Upper lobe of right lung (tissue), 1 donor: ENCODE results near the gene CCT5. TPM values are rescaled to one million over a fixed set of nuclear protein-coding genes. Genes with fewer than 3 reads are reported as not detected.

Source experiments
- ATAC-seq: fragments of 200-7000 bp; cut with Tn5 transposase; one replicate; pipeline ENCODE4 v1.9.1; 2020; ENCODE audit warnings: mild to moderate bottlenecking, moderate library complexity
- DNase-seq: peaks from one replicate; pipeline ENCODE4 v3.0.0-alpha.2; 2020
- H3K27ac ChIP-seq: fragments of 200-600 bp; one replicate; pipeline ENCODE4 v1.8.0; 2022
- H3K27me3 ChIP-seq: fragments of 200-600 bp; one replicate; pipeline ENCODE4 v1.8.0; 2022; ENCODE audit warnings: mild to moderate bottlenecking
- H3K36me3 ChIP-seq: fragments of 200-600 bp; one replicate; pipeline ENCODE4 v1.8.0; 2022
- H3K4me1 ChIP-seq: fragments of 200-600 bp; one replicate; pipeline ENCODE4 v1.8.0; 2022
- H3K4me3 ChIP-seq: fragments of 200-600 bp; one replicate; pipeline ENCODE4 v1.8.0; 2022; ENCODE audit warnings: mild to moderate bottlenecking
- H3K9me3 ChIP-seq: fragments of 200-600 bp; one replicate; pipeline ENCODE4 v1.8.0; 2022
- intact Hi-C: fragments of 100-400 bp; cut with DNase I; formaldehyde crosslinking; loops from one replicate; pipeline ENCODE4 v1.11.0; 2022
- long read RNA-seq: library from polyadenylated mRNA; unstranded; transcript quantifications from one replicate; pipeline ENCODE4 v2.0.0, GENCODE V29; 2021
- total RNA-seq: library from RNA; stranded (reverse); fragmentation: NEBNext Ultra II Directional; extraction: Animal tissue kit (Norgen Biotek cat#: 25700); gene quantifications from one replicate; pipeline ENCODE4 v1.2.1, GENCODE V29; 2021
- TF ChIP-seq, protein P1 (sequence below): fragments of 200-600 bp; IDR thresholded peaks from one replicate; pipeline ENCODE4 v1.8.0; 2022; ENCODE audit warnings: antibody characterized with exemption
- donor health status: DM: no; HTN: yes; CAD: no; lungs with severe emphysema.

The CCT5 gene
- 119 TPM for total RNA-seq
- long read RNA-seq, transcript CCT5-201 (11 exons, 3,675 nt) = major isoform, 304 of 325 reads
- long read RNA-seq, partial matches to known transcripts = 5 of 325 reads
- long read RNA-seq, other reads (novel, unspliced or antisense) = 16 of 325 reads

DNA sequence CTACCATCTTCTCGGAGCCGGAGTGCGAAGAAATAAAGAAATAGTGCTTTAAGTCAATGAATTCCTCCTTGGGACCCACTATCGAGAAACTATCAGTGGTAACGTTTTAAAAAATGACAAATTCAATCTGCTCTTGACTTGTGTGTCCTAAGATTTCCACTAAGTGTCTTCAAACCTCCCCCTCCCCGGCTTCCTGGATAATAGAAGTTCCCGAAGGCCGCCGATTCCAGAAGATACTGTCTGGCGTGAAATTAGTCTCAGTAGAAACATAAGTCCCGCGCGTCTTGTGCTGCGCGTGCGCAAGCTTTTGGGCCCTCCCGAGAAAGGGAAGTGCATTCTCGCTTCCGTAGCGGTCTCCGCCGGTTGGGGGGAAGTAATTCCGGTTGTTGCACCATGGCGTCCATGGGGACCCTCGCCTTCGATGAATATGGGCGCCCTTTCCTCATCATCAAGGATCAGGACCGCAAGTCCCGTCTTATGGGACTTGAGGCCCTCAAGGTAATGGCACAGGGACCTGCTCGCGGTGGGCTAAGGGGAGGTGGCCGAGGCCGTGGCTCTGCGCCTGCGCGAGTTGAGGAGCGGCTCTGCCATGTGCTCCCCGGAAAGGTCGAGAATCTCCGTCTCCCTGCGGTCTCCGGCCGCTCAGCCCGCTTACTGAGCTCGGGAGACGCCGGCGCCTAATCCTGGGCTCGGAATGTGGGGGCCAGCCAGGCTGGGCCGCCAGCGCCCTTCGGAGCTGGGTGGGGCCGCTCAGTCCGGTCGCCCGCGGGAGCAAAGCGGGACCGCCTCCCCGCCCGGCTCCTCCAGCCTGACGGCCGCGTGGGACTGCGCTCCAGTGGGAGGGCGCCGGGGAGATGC is at the start of gene CCT5:
Gene CCT5, plus strand, starts transcription at position 333 of the 858 bp plus-strand sequence. Its CDS starts 61 bp downstream, at position 394.
- H3K36me3 ChIP-seq = peaks cover 19% of the 10 kb centered on the region
- H3K4me3 ChIP-seq = peak within 1 kb of the TSS; percentile 93
- H3K27me3 ChIP-seq = no peaks in the 10 kb centered on the region
- peak within 1 kb of the TSS; percentile 99 for H3K27ac ChIP-seq
- intact Hi-C loops = no loop called here
- DNase-seq = peak; percentile 95
- peaks cover 24% of the 10 kb centered on the region for H3K4me1 ChIP-seq
- H3K9me3 ChIP-seq = no peaks in the 10 kb centered on the region
- TF ChIP-seq, protein P1, sequence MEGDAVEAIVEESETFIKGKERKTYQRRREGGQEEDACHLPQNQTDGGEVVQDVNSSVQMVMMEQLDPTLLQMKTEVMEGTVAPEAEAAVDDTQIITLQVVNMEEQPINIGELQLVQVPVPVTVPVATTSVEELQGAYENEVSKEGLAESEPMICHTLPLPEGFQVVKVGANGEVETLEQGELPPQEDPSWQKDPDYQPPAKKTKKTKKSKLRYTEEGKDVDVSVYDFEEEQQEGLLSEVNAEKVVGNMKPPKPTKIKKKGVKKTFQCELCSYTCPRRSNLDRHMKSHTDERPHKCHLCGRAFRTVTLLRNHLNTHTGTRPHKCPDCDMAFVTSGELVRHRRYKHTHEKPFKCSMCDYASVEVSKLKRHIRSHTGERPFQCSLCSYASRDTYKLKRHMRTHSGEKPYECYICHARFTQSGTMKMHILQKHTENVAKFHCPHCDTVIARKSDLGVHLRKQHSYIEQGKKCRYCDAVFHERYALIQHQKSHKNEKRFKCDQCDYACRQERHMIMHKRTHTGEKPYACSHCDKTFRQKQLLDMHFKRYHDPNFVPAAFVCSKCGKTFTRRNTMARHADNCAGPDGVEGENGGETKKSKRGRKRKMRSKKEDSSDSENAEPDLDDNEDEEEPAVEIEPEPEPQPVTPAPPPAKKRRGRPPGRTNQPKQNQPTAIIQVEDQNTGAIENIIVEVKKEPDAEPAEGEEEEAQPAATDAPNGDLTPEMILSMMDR = no peak
- ATAC-seq = peak; percentile 93

DNA sequence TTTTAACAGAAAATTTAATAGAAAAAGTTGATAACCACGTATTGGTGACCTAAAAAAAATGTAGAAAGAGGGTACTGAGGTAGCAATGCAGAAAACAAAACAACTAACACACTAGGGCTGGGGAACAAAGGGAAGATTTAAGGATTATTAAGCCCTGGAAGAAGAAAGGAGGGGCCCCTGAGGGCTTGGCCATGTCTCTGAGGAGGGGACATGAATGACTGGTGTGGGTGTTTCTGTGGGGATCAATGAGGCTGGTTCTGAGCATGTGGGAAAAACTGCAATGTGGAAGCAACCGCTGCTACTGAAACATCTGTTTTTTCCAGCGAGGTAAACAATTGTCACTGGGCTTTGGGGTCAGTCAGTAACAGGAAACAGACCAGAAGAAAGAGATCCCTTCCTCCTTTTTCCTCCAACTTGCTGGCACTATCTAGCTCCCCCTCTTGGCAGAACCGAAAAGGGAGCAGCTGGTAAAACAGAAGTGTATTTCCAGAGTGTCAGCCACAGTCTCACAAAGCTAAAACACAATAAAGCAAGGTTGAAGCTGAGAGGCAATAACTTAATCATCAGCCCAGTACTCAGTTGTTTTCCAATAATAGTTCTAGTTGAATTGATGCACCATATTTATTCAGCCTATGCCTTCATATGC is 48.7 kb upstream of the CCT5 start:
- Histone ChIP-seq H3K9me3 (peaks cover 9% of the 10 kb centered on the region), H3K4me1 (no peaks in the 10 kb centered on the region), H3K27me3 (no peaks in the 10 kb centered on the region), H3K4me3 (no peak overlapping the region), H3K27ac (no peak overlapping the region), H3K36me3 (no peaks in the 10 kb centered on the region)
- DNase-seq (no peak), ATAC-seq (peak; percentile 24)
- TF ChIP-seq, protein P1 = peak; percentile 23
- intact Hi-C loops = no loop called here

DNA sequence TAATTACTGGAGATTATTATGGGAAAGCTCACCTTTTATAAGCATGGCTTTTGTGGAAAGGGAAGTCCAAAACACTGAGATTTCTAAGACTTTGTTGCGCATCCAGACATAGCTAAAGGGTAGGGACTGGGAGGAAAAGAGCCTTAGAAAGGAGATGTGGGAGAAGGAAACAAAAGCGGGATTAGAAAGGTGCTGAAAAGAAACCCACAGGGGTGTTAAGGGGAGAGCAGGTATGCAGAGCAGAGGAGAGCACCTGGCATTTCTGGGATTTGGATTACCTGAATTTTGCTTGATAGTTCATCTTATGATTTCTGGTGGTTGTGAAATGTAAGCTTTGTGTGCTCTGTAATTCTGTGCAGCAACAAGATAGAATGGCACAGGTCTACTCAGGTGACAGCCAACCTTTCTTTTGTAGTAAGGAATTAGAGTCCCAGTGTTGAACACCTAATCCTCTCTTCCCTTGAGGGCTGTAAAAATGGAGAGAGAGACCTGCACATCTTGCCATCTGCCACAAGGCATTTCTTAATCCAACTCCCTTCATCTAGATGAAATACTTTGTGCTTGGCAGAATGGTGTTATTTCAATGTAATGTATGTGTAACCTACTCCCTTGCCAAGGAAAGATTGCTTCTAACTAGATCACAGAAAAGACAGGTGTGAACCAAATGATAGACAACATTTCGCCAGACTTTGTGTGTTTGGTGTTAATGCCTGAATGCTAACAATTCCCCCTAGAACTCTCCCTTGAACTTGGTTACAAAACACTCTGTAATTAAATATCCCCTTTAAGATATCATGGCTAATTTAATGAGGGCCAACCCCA is 47.8 kb upstream of the CCT5 start:
- DNase-seq (no peak), ATAC-seq (no peak)
- Histone ChIP-seq H3K36me3 (no peaks in the 10 kb centered on the region), H3K27me3 (no peaks in the 10 kb centered on the region), H3K4me3 (no peak overlapping the region), H3K27ac (no peak overlapping the region), H3K9me3 (peaks cover 9% of the 10 kb centered on the region), H3K4me1 (no peaks in the 10 kb centered on the region)
- intact Hi-C loops = no loop called here
- TF ChIP-seq, protein P1 = no peak

DNA sequence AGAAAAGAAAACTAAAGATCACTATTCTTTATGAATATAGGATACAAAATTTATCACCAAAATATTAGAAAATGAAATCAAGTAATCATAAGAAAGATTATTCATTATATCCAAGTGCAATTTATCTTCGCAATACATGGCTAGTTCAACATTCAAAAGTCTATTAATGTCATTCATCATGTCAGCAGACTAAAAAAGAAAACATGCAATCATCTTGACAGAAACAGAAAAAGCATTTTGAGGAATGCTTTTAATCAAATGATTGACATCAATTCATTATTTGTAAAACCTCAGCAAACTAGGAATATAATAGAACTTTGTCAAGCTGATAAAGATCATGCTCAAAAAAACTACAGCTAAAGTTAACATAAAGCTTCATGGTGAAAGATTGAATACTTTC is 41.1 kb upstream of the CCT5 start:
- Histone ChIP-seq H3K27ac (no peak overlapping the region), H3K9me3 (no peaks in the 10 kb centered on the region), H3K4me1 (no peaks in the 10 kb centered on the region), H3K4me3 (no peak overlapping the region), H3K27me3 (no peaks in the 10 kb centered on the region), H3K36me3 (no peaks in the 10 kb centered on the region)
- no peak for ATAC-seq
- DNase-seq = no peak
- intact Hi-C loops = no loop called here
- TF ChIP-seq, protein P1 = no peak

DNA sequence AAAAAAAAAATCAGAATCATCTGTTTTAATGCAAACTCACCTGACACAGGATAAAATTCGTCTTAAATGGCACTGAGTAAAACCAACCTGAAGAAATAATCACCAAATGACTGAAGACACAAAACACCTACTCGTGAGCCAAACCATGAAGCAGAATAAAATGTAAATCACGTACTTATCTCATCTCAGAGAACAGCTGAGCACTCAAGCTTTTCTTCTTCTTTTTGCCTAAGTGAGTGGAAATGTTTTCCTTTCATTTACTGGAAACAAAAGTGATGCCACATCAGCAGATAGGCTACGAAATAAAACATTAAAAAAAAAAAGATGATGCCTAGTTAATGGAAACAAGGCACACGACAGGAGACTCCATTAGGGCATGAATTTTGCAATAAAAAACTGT is 36.8 kb upstream of the CCT5 start:
- Histone ChIP-seq H3K4me3 (no peak overlapping the region), H3K27ac (no peak overlapping the region), H3K36me3 (no peaks in the 10 kb centered on the region), H3K4me1 (no peaks in the 10 kb centered on the region), H3K9me3 (no peaks in the 10 kb centered on the region), H3K27me3 (no peaks in the 10 kb centered on the region)
- TF ChIP-seq, protein P1 = no peak
- no peak for DNase-seq
- ATAC-seq = no peak
- intact Hi-C loops = no loop called here
